Left ventricle myocardium inferior (tissue), 1 donor: ENCODE results near the gene NR3C2. TPM values are rescaled to one million over a fixed set of nuclear protein-coding genes. Genes with fewer than 3 reads are reported as not detected.

ENCODE experiments used
- DNase-seq: peaks from one replicate; pipeline ENCODE4 v3.0.0-alpha.2; 2020
- H3K27ac ChIP-seq: fragments of 200-600 bp; replicated peaks from 2 replicates; pipeline ENCODE4 v1.8.0; 2021
- H3K27me3 ChIP-seq: fragments of 200-600 bp; 2 replicates; pipeline ENCODE4 v1.8.0; 2021; ENCODE audit warnings: low read depth
- H3K36me3 ChIP-seq: fragments of 200-600 bp; 2 replicates; pipeline ENCODE4 v1.8.0; 2021
- H3K4me1 ChIP-seq: fragments of 200-600 bp; 2 replicates; pipeline ENCODE4 v1.8.0; 2021
- H3K4me3 ChIP-seq: fragments of 200-600 bp; 2 replicates; pipeline ENCODE4 v1.8.0; 2021; ENCODE audit warnings: mild to moderate bottlenecking, moderate library complexity
- H3K9me3 ChIP-seq: fragments of 200-600 bp; replicated peaks from 2 replicates; pipeline ENCODE4 v1.8.0; 2021
- CTCF ChIP-seq: fragments of 200-600 bp; IDR thresholded peaks from 2 replicates; pipeline ENCODE4 v1.8.0; 2021; ENCODE audit warnings: antibody characterized with exemption, mild to moderate bottlenecking, borderline replicate concordance
- intact Hi-C: fragments of 100-400 bp; cut with micrococcal nuclease; formaldehyde crosslinking; loops from one replicate; pipeline ENCODE4 v1.11.0; 2022
- total RNA-seq: library from RNA; stranded (reverse); fragmentation: NEBNext Ultra II Directional; extraction: Animal tissue kit (Norgen Biotek cat#: 25700); gene quantifications from one replicate; pipeline ENCODE4 v1.2.1, GENCODE V29; 2021
- donor health status: DM: no; HTN: yes; CAD: no; lungs with severe emphysema.

Gene NR3C2
- total RNA-seq, 1 donor from 2014 or later, result 23.9 TPM

GRCh38 chr4:148292686-148293085 lies 149.5 kb downstream of the NR3C2 start:
- Histone ChIP-seq H3K27ac (no peak overlapping the region), H3K9me3 (no peaks in the 10 kb centered on the region), H3K27me3 (no peaks in the 10 kb centered on the region), H3K36me3 (no peaks in the 10 kb centered on the region), H3K4me1 (peaks cover 28% of the 10 kb centered on the region), H3K4me3 (no peak overlapping the region)
- TF ChIP-seq CTCF, result no peak
- DNase-seq, result no peak
- intact Hi-C loops, result no loop called here

- Histone ChIP-seq H3K27ac (peak overlapping the region; percentile 10), H3K36me3 (no peaks in the 10 kb centered on the region), H3K9me3 (no peaks in the 10 kb centered on the region), H3K27me3 (no peaks in the 10 kb centered on the region), H3K4me3 (no peak overlapping the region), H3K4me1 (peaks cover 57% of the 10 kb centered on the region)
- intact Hi-C loops, result no loop called here
- TF ChIP-seq CTCF, result no peak
- no peak for DNase-seq
Observed at GRCh38 chr4:148289740-148290139, 152.5 kb downstream of the NR3C2 start.

GRCh38 chr4:148288448-148288847 lies 153.8 kb downstream of the NR3C2 start:
- peak; percentile 55 for DNase-seq
- Histone ChIP-seq H3K4me3 (no peak overlapping the region), H3K9me3 (no peaks in the 10 kb centered on the region), H3K27me3 (no peaks in the 10 kb centered on the region), H3K36me3 (no peaks in the 10 kb centered on the region), H3K27ac (peak overlapping the region; percentile 28), H3K4me1 (peaks cover 69% of the 10 kb centered on the region)
- TF ChIP-seq CTCF, result no peak
- intact Hi-C loops, result no loop called here

GRCh38 chr4:148287111-148287510 lies 155.1 kb downstream of the NR3C2 start:
- no peak for DNase-seq
- no peaks in the 10 kb centered on the region for H3K9me3 ChIP-seq
- H3K36me3 ChIP-seq, result no peaks in the 10 kb centered on the region
- H3K27ac ChIP-seq, result no peak overlapping the region
- intact Hi-C loops, result no loop called here
- no peaks in the 10 kb centered on the region for H3K27me3 ChIP-seq
- peaks cover 78% of the 10 kb centered on the region for H3K4me1 ChIP-seq
- TF ChIP-seq CTCF, result no peak
- no peak overlapping the region for H3K4me3 ChIP-seq

- Histone ChIP-seq H3K27ac (no peak overlapping the region), H3K27me3 (no peaks in the 10 kb centered on the region), H3K4me1 (peaks cover 88% of the 10 kb centered on the region), H3K4me3 (no peak overlapping the region), H3K36me3 (no peaks in the 10 kb centered on the region), H3K9me3 (no peaks in the 10 kb centered on the region)
- intact Hi-C loops, result no loop called here
- DNase-seq, result no peak
- TF ChIP-seq CTCF, result no peak
Observed at GRCh38 chr4:148286012-148286411, 156.2 kb downstream of the NR3C2 start.

GRCh38 chr4:148283665-148284064 lies 158.5 kb downstream of the NR3C2 start:
- intact Hi-C loops, result no loop called here
- peaks cover 73% of the 10 kb centered on the region for H3K4me1 ChIP-seq
- TF ChIP-seq CTCF, result no peak
- H3K4me3 ChIP-seq, result no peak overlapping the region
- H3K27me3 ChIP-seq, result no peaks in the 10 kb centered on the region
- H3K27ac ChIP-seq, result no peak overlapping the region
- no peak for DNase-seq
- H3K36me3 ChIP-seq, result no peaks in the 10 kb centered on the region
- no peaks in the 10 kb centered on the region for H3K9me3 ChIP-seq
